GM19395 (cell line): ENCODE results near the gene STK16.

Source experiments
- ATAC-seq: cut with Tn5 transposase; IDR thresholded peaks from one replicate; pipeline ENCODE4 v1.9.1; 2021; ENCODE audit warnings: mild to moderate bottlenecking, moderate library complexity; ENCODE audit not compliant: unreplicated experiment

Gene STK16

GRCh38 chr2:219268294-219268693 is 23.0 kb downstream of the STK16 start:
- ATAC-seq, result no peak

- ATAC-seq, result no peak
Measured at GRCh38 chr2:219269362-219270054, 24.2 kb downstream of the STK16 start.

GRCh38 chr2:219270055-219270372 is 24.7 kb downstream of the STK16 start:
- no peak for ATAC-seq

GRCh38 chr2:219271021-219271420 is 25.7 kb downstream of the STK16 start:
- ATAC-seq, result no peak

- no peak for ATAC-seq
Measured at GRCh38 chr2:219272356-219272755, 27.1 kb downstream of the STK16 start.

- ATAC-seq, result no peak
Measured at GRCh38 chr2:219272995-219273394, 27.7 kb downstream of the STK16 start.

- no peak for ATAC-seq
Measured at GRCh38 chr2:219273937-219274336, 28.7 kb downstream of the STK16 start.

GRCh38 chr2:219274361-219274921 is 29.2 kb downstream of the STK16 start:
- no peak for ATAC-seq

GRCh38 chr2:219277703-219278654 is 32.7 kb downstream of the STK16 start:
- ATAC-seq, result peak; percentile 31

GRCh38 chr2:219278655-219279150 is 33.4 kb downstream of the STK16 start:
- ATAC-seq, result no peak

GRCh38 chr2:219279151-219279915 is 34.1 kb downstream of the STK16 start, which contains the start of gene DNAJB2:
DNAJB2 (plus strand) TSS chr2:219279366; CDS start chr2:219279834, 468 bp downstream.
- peak; percentile 83 for ATAC-seq

- no peak for ATAC-seq
Measured at GRCh38 chr2:219279916-219280516, 34.7 kb downstream of the STK16 start.

GRCh38 chr2:219280651-219281050 is 35.4 kb downstream of the STK16 start:
- ATAC-seq, result no peak

GRCh38 chr2:219281588-219281987 is 36.3 kb downstream of the STK16 start:
- no peak for ATAC-seq

GRCh38 chr2:219282375-219282774 is 37.1 kb downstream of the STK16 start:
- ATAC-seq, result no peak

GRCh38 chr2:219282943-219283581 is 37.8 kb downstream of the STK16 start:
- no peak for ATAC-seq

GRCh38 chr2:219284501-219285372 is 39.5 kb downstream of the STK16 start:
- ATAC-seq, result no peak

GRCh38 chr2:219285373-219285735 is 40.1 kb downstream of the STK16 start:
- no peak for ATAC-seq

GRCh38 chr2:219285894-219286425 is 40.7 kb downstream of the STK16 start:
- ATAC-seq, result no peak
